ENCODE data around the gene LAMA3. TPM values are rescaled to one million over a fixed set of nuclear protein-coding genes. Genes with fewer than 3 reads are reported as not detected.

Gene LAMA3
- total and polyA plus RNA-seq, 12 donors = 1.6 to 10.2 (median 4.0) TPM

GRCh38 chr18:23682045-23682444, 7.2 kb upstream of the LAMA3 start:
- WGBS, 4 donors = 86 to 97% (median 91%) methylated on average over 2 of the region's 2 CpGs
- Histone ChIP-seq H3K4me3 (no peak overlapping the region), H3K4me1 (replicated peaks in 1 of 2) (no peaks in the 10 kb centered on the region), H3K27me3 (peaks cover 17% of the 10 kb centered on the region), H3K27ac (no peak overlapping the region), H3K36me3 (replicated peaks in 1 of 2) (no peaks in the 10 kb centered on the region), H3K9me3 (replicated peaks in 1 of 3) (no peaks in the 10 kb centered on the region)
- no peak for DNase-seq
- TF ChIP-seq CTCF (IDR thresholded peaks at IDR 0.05) (no peak), POLR2A (IDR thresholded peaks at IDR 0.05) (no peak)
- intact Hi-C loops (cut with DNase I) = no loop called here

GRCh38 chr18:23682472-23682871, 6.8 kb upstream of the LAMA3 start:
- Histone ChIP-seq H3K27me3 (peaks cover 17% of the 10 kb centered on the region), H3K27ac (no peak overlapping the region), H3K36me3 (replicated peaks in 1 of 2) (no peaks in the 10 kb centered on the region), H3K4me1 (replicated peaks in 1 of 2) (no peaks in the 10 kb centered on the region), H3K4me3 (no peak overlapping the region), H3K9me3 (replicated peaks in 1 of 3) (no peaks in the 10 kb centered on the region)
- WGBS, 4 donors = 92 to 100% (median 94%) methylated on average over 1 of the region's 1 CpG
- TF ChIP-seq POLR2A (IDR thresholded peaks at IDR 0.05) (no peak), CTCF (IDR thresholded peaks at IDR 0.05) (no peak)
- intact Hi-C loops (cut with DNase I) = no loop called here
- DNase-seq = no peak

- H3K27ac ChIP-seq = no peak overlapping the region
- H3K27me3 ChIP-seq = peaks cover 21% of the 10 kb centered on the region
- no peak for DNase-seq
- H3K4me1 ChIP-seq (replicated peaks in 1 of 2) = no peaks in the 10 kb centered on the region
- no peak overlapping the region for H3K4me3 ChIP-seq
- TF ChIP-seq POLR2A (IDR thresholded peaks at IDR 0.05) = no peak
- H3K9me3 ChIP-seq (replicated peaks in 1 of 3) = no peaks in the 10 kb centered on the region
- intact Hi-C loops (cut with DNase I) = no loop called here
- H3K36me3 ChIP-seq (replicated peaks in 1 of 2) = no peaks in the 10 kb centered on the region
- WGBS, 4 donors = 89 to 98% (median 92%) methylated on average over 3 of the region's 3 CpGs
Measured at GRCh38 chr18:23683155-23683554, 6.1 kb upstream of the LAMA3 start.

GRCh38 chr18:23683671-23684070, 5.6 kb upstream of the LAMA3 start:
- WGBS, 4 donors = 54 to 67% (median 59%) methylated on average over 3 of the region's 3 CpGs
- intact Hi-C loops (cut with DNase I) = no loop called here

More at GRCh38 chr18:23683671-23684070, 5.6 kb upstream of the LAMA3 start:
- Histone ChIP-seq H3K9me3 (replicated peaks in 1 of 3) (no peaks in the 10 kb centered on the region), H3K27me3 (peaks cover 26% of the 10 kb centered on the region), H3K36me3 (replicated peaks in 1 of 2) (no peaks in the 10 kb centered on the region), H3K4me3 (no peak overlapping the region), H3K27ac (no peak overlapping the region), H3K4me1 (replicated peaks in 1 of 2) (peaks cover under 1% of the 10 kb centered on the region in 2 donors)
- no peak for DNase-seq
- no peak for TF ChIP-seq CTCF (IDR thresholded peaks at IDR 0.05)
- TF ChIP-seq POLR2A (IDR thresholded peaks at IDR 0.05) = no peak

Data from adrenal gland (tissue), 12 donors.